K562 (cell line): ENCODE measurements around the gene CPED1. TPM values are rescaled to one million over a fixed set of nuclear protein-coding genes. Genes with fewer than 3 reads are reported as not detected.

ENCODE experiments used
- ATF4 ChIP-seq: fragments of 450-650 bp; formaldehyde crosslinking; IDR thresholded peaks from 2 replicates; pipeline ENCODE4 v1.4.0; 2022; ENCODE audit warnings: mild to moderate bottlenecking, moderate library complexity
- CBFA2T2 ChIP-seq: fragments of 450-650 bp; conservative IDR thresholded peaks from 2 replicates; pipeline ENCODE4 v1.6.1; 2017; ENCODE audit warnings: mild to moderate bottlenecking
- FOXP4 ChIP-seq: sonication (generic); formaldehyde crosslinking; IDR thresholded peaks from 2 replicates; pipeline ENCODE4 v1.8.0; 2022; ENCODE audit warnings: mild to moderate bottlenecking, missing genetic modification reagents, borderline replicate concordance
- GATA2 ChIP-seq: sonication (generic); formaldehyde crosslinking; IDR thresholded peaks from 2 replicates; pipeline ENCODE4 v1.4.0; 2020; ENCODE audit warnings: mild to moderate bottlenecking, missing genetic modification reagents
- HDAC1 ChIP-seq, 2 experiments: fragments of 450-650 bp; IDR thresholded peaks; 2 replicates each; pipeline ENCODE4 v1.6.1; 2016 to 2017; ENCODE audit warnings: inconsistent platforms in 1 of 2, mild to moderate bottlenecking in 1 of 2, moderate library complexity in 1 of 2
- HOMEZ ChIP-seq: fragments of 250-450 bp; sonication (Bioruptor Pico); IDR thresholded peaks from 2 replicates; pipeline ENCODE4 v1.4.0; 2020; ENCODE audit warnings: mild to moderate bottlenecking, moderate library complexity
- JUN ChIP-seq, 2 experiments: sonication (generic) in 1 of 2; formaldehyde crosslinking in 1 of 2; IDR thresholded peaks; 2 replicates each; pipeline versions ENCODE4 v1.6.1 to v1.8.0; 2012 to 2022; ENCODE audit warnings: borderline replicate concordance in 2 of 2, mild to moderate bottlenecking in 2 of 2, improper control_type of control experiment in 1 of 2, low read depth in 1 of 2, low read length in 1 of 2, missing genetic modification reagents in 1 of 2
- KLF10 ChIP-seq: fragments of 250-450 bp; sonication (Bioruptor Pico); IDR thresholded peaks from 2 replicates; pipeline ENCODE4 v1.6.1; 2021; ENCODE audit warnings: matching md5 sums
- MAX ChIP-seq: sonication (generic); formaldehyde crosslinking; IDR thresholded peaks from 2 replicates; pipeline ENCODE4 v1.9.0; 2022; ENCODE audit warnings: mild to moderate bottlenecking, missing genetic modification reagents
- NCOA2 ChIP-seq, 2 experiments: fragments of 450-650 bp; IDR thresholded peaks; 2 replicates each; pipeline ENCODE4 v1.6.1; 2018; ENCODE audit warnings: mild to moderate bottlenecking in 2 of 2, moderate library complexity in 1 of 2; ENCODE audit not compliant: partially characterized antibody in 2 of 2
- NKRF ChIP-seq: fragments of 450-650 bp; IDR thresholded peaks from 2 replicates; pipeline ENCODE4 v1.6.1; 2016; ENCODE audit warnings: borderline replicate concordance
- NR2F6 ChIP-seq: fragments of 450-650 bp; formaldehyde crosslinking; IDR thresholded peaks from 2 replicates; pipeline ENCODE4 v1.4.0; 2020; ENCODE audit warnings: mild to moderate bottlenecking
- PREB ChIP-seq: sonication (generic); formaldehyde crosslinking; IDR thresholded peaks from 2 replicates; pipeline ENCODE4 v1.8.1; 2023; ENCODE audit warnings: mild to moderate bottlenecking, missing genetic modification reagents
- RBBP5 ChIP-seq: fragments of 200-600 bp; sonication (generic); IDR thresholded peaks from 2 replicates; pipeline ENCODE4 v1.6.1; 2012; ENCODE audit warnings: borderline replicate concordance, mild to moderate bottlenecking, low read length, control low read depth, inconsistent platforms; ENCODE audit not compliant: insufficient read depth, poor library complexity, severe bottlenecking
- RBFOX2 ChIP-seq: fragments of 200-400 bp; formaldehyde crosslinking; IDR thresholded peaks from 2 replicates; pipeline ENCODE4 v1.6.1; 2017; ENCODE audit warnings: low read depth, mild to moderate bottlenecking, low read length, moderate library complexity
- TEAD1 ChIP-seq, 2 experiments: fragments of 450-650 bp in 1 of 2; sonication (generic) in 1 of 2; formaldehyde crosslinking; IDR thresholded peaks; 2 replicates each; pipeline versions ENCODE4 v1.4.0 to v1.8.0; 2020 to 2022; ENCODE audit warnings: mild to moderate bottlenecking in 2 of 2, missing genetic modification reagents in 1 of 2
- ZBTB33 ChIP-seq: sonication (generic); formaldehyde crosslinking; IDR thresholded peaks from 2 replicates; pipeline ENCODE4 v1.8.1; 2023; ENCODE audit warnings: mild to moderate bottlenecking, missing genetic modification reagents
- polyA plus RNA-seq, 8 experiments: library from polyadenylated mRNA; depleted of rRNA in 4 of 8; stranded (reverse) in 5 of 8; unstranded in 3 of 8; fragments of >200 nt; fragmentation: Nextera tagmentation in 2 of 8; fragmentation: Illumina TruSeq in 1 of 8; extraction: Ambion mirVana in 2 of 8; extraction: Trizol in 1 of 8; gene quantifications; 2 replicates each; pipeline versions ENCODE4 v1.2.1 to v1.2.3, GENCODE V29; 2011 to 2014; ENCODE audit warnings: inconsistent platforms in 1 of 8, missing spikeins in 1 of 8
- total RNA-seq, 7 experiments: library from RNA; depleted of rRNA in 6 of 7; stranded (reverse); fragments of >200 nt in 6 of 7; fragmentation: Illumina TruSeq in 2 of 7; extraction: Trizol in 2 of 7; gene quantifications; 2 replicates each; pipeline versions ENCODE4 v1.2.1 to v1.2.3, GENCODE V29; 2011 to 2021; ENCODE audit warnings: low replicate concordance in 1 of 7

CPED1 gene
- total and polyA plus RNA-seq, 9 of the 15 experiments (the other 6 are each of a cell fraction or from before 2014, with no cell fraction given) = 195 to 393 (median 290) TPM

GRCh38 chr7:121042195-121042594 is 53.7 kb downstream of the CPED1 start (continued):
- TF ChIP-seq RBFOX2 (0 out of 2 replicates have a peak, but pooled peaks have one; percentile 42), FOXP4 (CRISPR knock-in tag) (no peak), HOMEZ (CRISPR knock-in tag) (no peak), TEAD1 (CRISPR knock-in tag; IDR thresholded peaks at IDR 0.05) (no peak), MAX (CRISPR knock-in tag) (no peak), HDAC1 (IDR thresholded peaks at IDR 0.05) (no peak), GATA2 (CRISPR knock-in tag) (no peak), KLF10 (CRISPR knock-in tag) (0 out of 2 replicates have a peak, but pooled peaks have one; percentile 25), ZBTB33 (CRISPR knock-in tag) (0 out of 2 replicates have a peak, but pooled peaks have one; percentile 14), PREB (CRISPR knock-in tag) (no peak), RBBP5 (no peak), JUN (IDR thresholded peaks at IDR 0.05; ENCODE audit: borderline replicate concordance, low read depth, low read length) (no peak), JUN (CRISPR knock-in tag; IDR thresholded peaks at IDR 0.05; ENCODE audit: borderline replicate concordance) (no peak), NKRF (no peak), ATF4 (CRISPR knock-in tag) (no peak), NCOA2 (IDR thresholded peaks at IDR 0.05; ENCODE audit: partially characterized antibody in 2 of 2) (no peak), NR2F6 (CRISPR knock-in tag) (no peak), CBFA2T2 (no peak)
